B cell (primary cell): ENCODE measurements around the gene BOC. TPM values are rescaled to one million over a fixed set of nuclear protein-coding genes. Genes with fewer than 3 reads are reported as not detected.
A peak's percentile ranks its signal among the peaks of the same experiment; 100 is the strongest.

Source experiments
- ATAC-seq: fragments of 200-7000 bp; cut with Tn5 transposase; one replicate; pipeline ENCODE4 v1.10.0; 2021; ENCODE audit warnings: low read depth, mild to moderate bottlenecking, moderate number of reproducible peaks, moderate library complexity
- CTCF ChIA-PET: fragments of 350-600 bp; sonication (Branson Sonifier 250); formaldehyde crosslinking; loops from one replicate; lab custom pipeline; 2021; ENCODE audit warnings: antibody characterized with exemption, inconsistent platforms; lab: Charles Lee
- POLR2A ChIA-PET: fragments of 350-600 bp; sonication (Branson Sonifier 250); formaldehyde crosslinking; loops from one replicate; lab custom pipeline; 2021; ENCODE audit warnings: antibody characterized with exemption; lab: Charles Lee
- DNase-seq: peaks from one replicate; pipeline ENCODE4 v3.0.0; 2013
- H2AFZ ChIP-seq: 2 replicates; pipeline ENCODE4 v1.6.1; 2012; ENCODE audit warnings: mild to moderate bottlenecking, low read depth, low read length; ENCODE audit not compliant: insufficient read depth, poor library complexity, severe bottlenecking
- H3K27ac ChIP-seq, 2 donors: 1 replicate in 1 of 2; 2 replicates in 1 of 2; pipeline ENCODE4 v1.5.1; 2012 to 2013; ENCODE audit warnings: low read length in 2 of 2, mild to moderate bottlenecking in 2 of 2, moderate library complexity in 1 of 2
- H3K27me3 ChIP-seq, 4 experiments: fragments of 200-600 bp in 1 of 4; sonication (generic) in 1 of 4; replicated peaks in 1 of 4; 1 replicate in 2 of 4; 2 replicates in 2 of 4; pipeline versions ENCODE4 v1.6.1 to v1.7.0; 2013 to 2016; ENCODE audit warnings: low read length in 3 of 4, mild to moderate bottlenecking in 2 of 4, mixed read lengths in 1 of 4, moderate library complexity in 1 of 4; ENCODE audit not compliant: insufficient read depth in 4 of 4, control insufficient read depth in 3 of 4; ENCODE audit errors: control extremely low read depth in 1 of 4
- H3K36me3 ChIP-seq, 2 experiments: replicated peaks in 1 of 2; 1 replicate in 1 of 2; 2 replicates in 1 of 2; pipeline versions ENCODE4 v1.6.1 to v1.7.1; 2013; ENCODE audit warnings: low read length in 1 of 2; ENCODE audit not compliant: insufficient read depth in 2 of 2, control insufficient read depth in 1 of 2; ENCODE audit errors: control extremely low read depth in 1 of 2, extremely low read depth in 1 of 2
- H3K4me1 ChIP-seq, 2 donors: fragments of 200-600 bp in 1 of 2; sonication (generic) in 1 of 2; 1 replicate in 1 of 2; 2 replicates in 1 of 2; pipeline versions ENCODE4 v1.5.1 to v1.6.1; 2013 to 2017; ENCODE audit warnings: low read length in 2 of 2; ENCODE audit not compliant: control insufficient read depth in 2 of 2, insufficient read depth in 2 of 2
- H3K4me2 ChIP-seq: replicated peaks from 2 replicates; pipeline ENCODE3; 2012; ENCODE audit warnings: mild to moderate bottlenecking, low read depth, low read length; ENCODE audit not compliant: poor library complexity, severe bottlenecking
- H3K4me3 ChIP-seq, 5 experiments: fragments of 200-600 bp in 1 of 5; sonication (generic) in 1 of 5; 1 replicate in 3 of 5; 2 replicates in 2 of 5; pipeline versions ENCODE4 v1.5.1 to v1.7.0; 2011 to 2016; ENCODE audit warnings: low read length in 4 of 5, mild to moderate bottlenecking in 4 of 5, low read depth in 2 of 5, control low read depth in 1 of 5, moderate library complexity in 1 of 5; ENCODE audit not compliant: insufficient read depth in 1 of 5; ENCODE audit errors: control extremely low read depth in 1 of 5, extremely low read depth in 1 of 5
- H3K79me2 ChIP-seq: fragments of 200-600 bp; sonication (generic); one replicate; pipeline ENCODE4 v1.6.0; 2016; ENCODE audit warnings: low read length; ENCODE audit not compliant: control insufficient read depth, insufficient read depth
- H3K9ac ChIP-seq: fragments of 200-600 bp; sonication (generic); 2 replicates; pipeline ENCODE4 v1.6.1; 2017; ENCODE audit warnings: mild to moderate bottlenecking, low read length, moderate library complexity
- H3K9me3 ChIP-seq, 3 donors: one replicate each; pipeline versions ENCODE4 v1.6.1 to v1.7.1; 2013; ENCODE audit warnings: low read length in 2 of 3; ENCODE audit not compliant: control insufficient read depth in 2 of 3, insufficient read depth in 1 of 3; ENCODE audit errors: control extremely low read depth in 1 of 3
- H4K20me1 ChIP-seq: 2 replicates; pipeline ENCODE4 v1.6.0; 2012; ENCODE audit warnings: mild to moderate bottlenecking, low read length; ENCODE audit not compliant: insufficient read depth, control insufficient read depth, poor library complexity, severe bottlenecking
- H3K27ac Mint-ChIP-seq: one replicate; pipeline ENCODE4 v1.8.0; 2021; ENCODE audit warnings: mixed read lengths
- H3K27me3 Mint-ChIP-seq: one replicate; pipeline ENCODE4 v1.8.0; 2021; ENCODE audit warnings: mixed read lengths
- H3K4me1 Mint-ChIP-seq: one replicate; pipeline ENCODE4 v1.8.0; 2021; ENCODE audit warnings: mixed read lengths
- H3K4me3 Mint-ChIP-seq: one replicate; pipeline ENCODE4 v1.8.0; 2021; ENCODE audit warnings: mixed read lengths
- H3K9me3 Mint-ChIP-seq: one replicate; pipeline ENCODE4 v1.8.0; 2022; ENCODE audit warnings: mixed read lengths; ENCODE audit not compliant: insufficient read depth
- CTCF ChIP-seq: fragments of 200-600 bp; IDR thresholded peaks from one replicate; pipeline ENCODE4 v1.8.0; 2022; ENCODE audit warnings: antibody characterized with exemption, mild to moderate bottlenecking
- EZH2 ChIP-seq: IDR thresholded peaks from 2 replicates; pipeline ENCODE4 v1.6.1; 2012; ENCODE audit warnings: borderline replicate concordance, low read depth, mild to moderate bottlenecking, moderate library complexity, low read length; ENCODE audit not compliant: insufficient read depth, poor library complexity, severe bottlenecking
- WGBS: methylation state at CpG from one replicate; pipeline ENCODE4 v1.1.5; 2013; ENCODE audit warnings: missing lambda C conversion rate; ENCODE audit not compliant: insufficient coverage; 5-methylcytosine and 5-hydroxymethylcytosine counted together
- intact Hi-C: fragments of 100-400 bp; cut with micrococcal nuclease; formaldehyde crosslinking; loops from one replicate; pipeline ENCODE4 v1.10.0; 2022
- polyA plus RNA-seq: library from polyadenylated mRNA; depleted of rRNA; stranded (reverse); fragments of >200 nt; gene quantifications from 2 replicates; pipeline ENCODE4 v1.2.3, GENCODE V29; 2012
- total RNA-seq, 2 donors: library from RNA; stranded (reverse); fragments of 120-200 nt in 1 of 2; gene quantifications; 1 replicate in 1 of 2; 2 replicates in 1 of 2; pipeline versions ENCODE4 v1.2.3 to v1.2.4, GENCODE V29; 2013 to 2022

Gene BOC
- total and polyA plus RNA-seq, 2 donors (not counting 1 experiment from before 2014, with no cell fraction given): 0.12 to 2.0 TPM

DNA sequence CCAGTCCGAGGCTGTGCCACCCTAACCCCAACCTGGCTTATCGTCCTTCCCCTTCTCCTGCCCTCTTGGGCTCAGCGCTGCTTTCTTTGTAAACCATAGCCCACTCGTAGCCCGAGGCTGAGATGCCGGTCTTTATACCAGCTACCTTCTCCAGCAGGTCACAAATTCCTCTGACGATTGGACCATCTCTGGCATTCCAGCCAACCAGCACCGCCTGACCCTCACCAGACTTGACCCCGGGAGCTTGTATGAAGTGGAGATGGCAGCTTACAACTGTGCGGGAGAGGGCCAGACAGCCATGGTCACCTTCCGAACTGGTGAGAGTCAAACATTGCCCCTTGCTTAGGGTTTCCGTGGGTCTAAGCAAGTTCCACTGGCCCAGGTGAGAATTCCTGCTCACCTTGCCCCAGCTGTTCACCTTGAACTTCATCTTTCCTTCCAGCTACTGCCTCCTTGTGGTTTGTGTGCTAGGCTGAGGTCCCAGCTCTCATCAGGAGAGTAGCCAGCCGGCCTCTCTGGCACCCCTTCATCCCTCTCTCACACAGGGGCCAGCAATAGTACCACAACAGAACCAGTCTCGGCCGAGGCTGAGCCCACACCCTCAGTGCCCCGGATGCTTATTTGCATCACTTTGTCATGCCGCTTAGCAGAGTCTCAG is 66.7 kb downstream of the BOC start:
- peaks cover 38% of the 10 kb centered on the region for H3K4me1 Mint-ChIP-seq
- no peak overlapping the region for H3K9ac ChIP-seq
- DNase-seq (no peak), ATAC-seq (no peak)
- peak overlapping the region; percentile 92 for H3K27ac Mint-ChIP-seq
- H3K4me1 ChIP-seq: peaks cover 28 to 38% of the 10 kb centered on the region in 2 donors
- peaks cover 0 to 2% (median 0%) of the 10 kb centered on the region in 3 donors for H3K9me3 ChIP-seq
- no peaks in the 10 kb centered on the region for H3K27me3 ChIP-seq
- peak overlapping the region; percentile 89 for H3K4me3 Mint-ChIP-seq
- no peaks in the 10 kb centered on the region for H4K20me1 ChIP-seq
- H3K27me3 Mint-ChIP-seq: no peaks in the 10 kb centered on the region
- intact Hi-C loops: no loop called here
- H3K79me2 ChIP-seq: no peaks in the 10 kb centered on the region
- WGBS: 89% methylated on average over 16 of the region's 17 CpGs
- H3K27ac ChIP-seq: peak overlapping the region; percentile 5 to 63
- H3K4me2 ChIP-seq: peak overlapping the region; percentile 67
- ChIA-PET CTCF (interaction anchor here (2.4 to 4.4 kb wide), 3 partner anchors 8 to 226 kb away, joined by 6 to 35 read pairs (median 11); no protein-coding TSS in a partner anchor), POLR2A (no interaction called here)
- no peaks in the 10 kb centered on the region for H3K36me3 ChIP-seq
- H2AFZ ChIP-seq: peak overlapping the region; percentile 36
- TF ChIP-seq EZH2 (no peak), CTCF (no peak)
- no peaks in the 10 kb centered on the region for H3K9me3 Mint-ChIP-seq
- H3K4me3 ChIP-seq: peak overlapping the region in 2 of 5 experiments; percentile 12 to 18

- H3K36me3 ChIP-seq: no peaks in the 10 kb centered on the region
- Mint-ChIP-seq H3K27me3 (no peaks in the 10 kb centered on the region), H3K27ac (peak overlapping the region; percentile 77), H3K4me1 (peaks cover 38% of the 10 kb centered on the region), H3K4me3 (peak overlapping the region; percentile 89), H3K9me3 (no peaks in the 10 kb centered on the region)
- no peak overlapping the region for H3K9ac ChIP-seq
- peak overlapping the region; percentile 67 for H3K4me2 ChIP-seq
- peaks cover 0 to 2% (median 0%) of the 10 kb centered on the region in 3 donors for H3K9me3 ChIP-seq
- no peak for TF ChIP-seq EZH2
- TF ChIP-seq CTCF: no peak
- H4K20me1 ChIP-seq: no peaks in the 10 kb centered on the region
- 84% methylated on average over 11 of the region's 11 CpGs for WGBS
- H2AFZ ChIP-seq: peak overlapping the region; percentile 18
- no peaks in the 10 kb centered on the region for H3K27me3 ChIP-seq
- peak overlapping the region in 1 of 2 donors; percentile 5 for H3K27ac ChIP-seq
- peaks cover 28 to 38% of the 10 kb centered on the region in 2 donors for H3K4me1 ChIP-seq
- H3K79me2 ChIP-seq: no peaks in the 10 kb centered on the region
- POLR2A ChIA-PET: no interaction called here
- intact Hi-C loops: no loop called here
- CTCF ChIA-PET: interaction anchor here (2.4 to 4.4 kb wide), 3 partner anchors 9 to 227 kb away, joined by 6 to 35 read pairs (median 11); no protein-coding TSS in a partner anchor
- DNase-seq (no peak), ATAC-seq (peak; percentile 22)
- H3K4me3 ChIP-seq: peak overlapping the region in 2 of 5 experiments; percentile 2 to 16
Measured at GRCh38 chr3:113278599-113278955, 67.2 kb downstream of the BOC start.
